ENCODE results near the gene IGFBP5. TPM values are rescaled to one million over a fixed set of nuclear protein-coding genes. Genes with fewer than 3 reads are reported as not detected.

IGFBP5 gene
- total RNA-seq, 1 donor from 2014 or later = 138 TPM

- Histone ChIP-seq H3K27me3 (ENCODE audit: low read depth) (no peaks in the 10 kb centered on the region), H3K36me3 (no peaks in the 10 kb centered on the region), H3K9me3 (replicated peaks) (no peaks in the 10 kb centered on the region), H3K4me3 (no peak overlapping the region), H3K27ac (replicated peaks) (no peak overlapping the region), H3K4me1 (peaks cover 13% of the 10 kb centered on the region)
- no peak for TF ChIP-seq CTCF (IDR thresholded peaks at IDR 0.05; ENCODE audit: borderline replicate concordance)
- intact Hi-C loops (cut with micrococcal nuclease) = no loop called here
- no peak for DNase-seq
Measured at GRCh38 chr2:216732334-216732733, 37.0 kb upstream of the IGFBP5 start.

GRCh38 chr2:216731465-216731864, 36.1 kb upstream of the IGFBP5 start:
- H3K4me3 ChIP-seq = no peak overlapping the region

GRCh38 chr2:216730871-216731270, 35.5 kb upstream of the IGFBP5 start:
- Histone ChIP-seq H3K4me3 (no peak overlapping the region), H3K27me3 (ENCODE audit: low read depth) (no peaks in the 10 kb centered on the region), H3K27ac (replicated peaks) (no peak overlapping the region), H3K9me3 (replicated peaks) (no peaks in the 10 kb centered on the region), H3K36me3 (no peaks in the 10 kb centered on the region), H3K4me1 (peaks cover 11% of the 10 kb centered on the region)
- DNase-seq = no peak
- TF ChIP-seq CTCF (IDR thresholded peaks at IDR 0.05; ENCODE audit: borderline replicate concordance) = no peak
- intact Hi-C loops (cut with micrococcal nuclease) = no loop called here

More at GRCh38 chr2:216731465-216731864, 36.1 kb upstream of the IGFBP5 start:
- DNase-seq = no peak
- no peaks in the 10 kb centered on the region for H3K27me3 ChIP-seq (ENCODE audit: low read depth)
- no peaks in the 10 kb centered on the region for H3K9me3 ChIP-seq (replicated peaks)
- no peaks in the 10 kb centered on the region for H3K36me3 ChIP-seq
- TF ChIP-seq CTCF (IDR thresholded peaks at IDR 0.05; ENCODE audit: borderline replicate concordance) = no peak
- H3K4me1 ChIP-seq = peaks cover 13% of the 10 kb centered on the region
- intact Hi-C loops (cut with micrococcal nuclease) = no loop called here
- H3K27ac ChIP-seq (replicated peaks) = no peak overlapping the region

GRCh38 chr2:216727346-216728122, 32.2 kb upstream of the IGFBP5 start:
- intact Hi-C loops (cut with micrococcal nuclease) = no loop called here
- H3K4me3 ChIP-seq = no peak overlapping the region
- no peak overlapping the region for H3K27ac ChIP-seq (replicated peaks)
- no peaks in the 10 kb centered on the region for H3K27me3 ChIP-seq (ENCODE audit: low read depth)
- no peaks in the 10 kb centered on the region for H3K9me3 ChIP-seq (replicated peaks)
- H3K4me1 ChIP-seq = no peaks in the 10 kb centered on the region
- no peaks in the 10 kb centered on the region for H3K36me3 ChIP-seq
- TF ChIP-seq CTCF (IDR thresholded peaks at IDR 0.05; ENCODE audit: borderline replicate concordance) = no peak
- DNase-seq = no peak

GRCh38 chr2:216724190-216724589, 28.8 kb upstream of the IGFBP5 start:
- no peak for DNase-seq
- no peak for TF ChIP-seq CTCF (IDR thresholded peaks at IDR 0.05; ENCODE audit: borderline replicate concordance)
- intact Hi-C loops (cut with micrococcal nuclease) = no loop called here
- Histone ChIP-seq H3K9me3 (replicated peaks) (no peaks in the 10 kb centered on the region), H3K27ac (replicated peaks) (no peak overlapping the region), H3K27me3 (ENCODE audit: low read depth) (no peaks in the 10 kb centered on the region), H3K36me3 (no peaks in the 10 kb centered on the region), H3K4me3 (no peak overlapping the region), H3K4me1 (no peaks in the 10 kb centered on the region)
